NCI-H2227 treated with DMSO at 0.1 percent for 48 hours (cell line): ENCODE results near the gene ACACA.

Experiments used
- DNase-seq: peaks from one replicate; lab custom pipeline; 2025; lab: John Stamatoyannopoulos, UW

Gene ACACA

GRCh38 chr17:37342589-37342988 lies 64.0 kb downstream of the ACACA start:
- no peak for DNase-seq

- DNase-seq, result no peak
Measured at GRCh38 chr17:37340804-37341203, 65.8 kb downstream of the ACACA start.

- no peak for DNase-seq
Measured at GRCh38 chr17:37339321-37339720, 67.3 kb downstream of the ACACA start.

GRCh38 chr17:37338847-37339246 lies 67.8 kb downstream of the ACACA start:
- no peak for DNase-seq

GRCh38 chr17:37327341-37328090 lies 79.1 kb downstream of the ACACA start:
- DNase-seq, result no peak

GRCh38 chr17:37322826-37323561 lies 83.6 kb downstream of the ACACA start:
- DNase-seq, result no peak

- no peak for DNase-seq
Measured at GRCh38 chr17:37322106-37322505, 84.5 kb downstream of the ACACA start.

GRCh38 chr17:37318931-37319594 lies 87.6 kb downstream of the ACACA start:
- no peak for DNase-seq

- no peak for DNase-seq
Measured at GRCh38 chr17:37317867-37318266, 88.8 kb downstream of the ACACA start.

- no peak for DNase-seq
Measured at GRCh38 chr17:37315601-37316000, 91.0 kb downstream of the ACACA start.

GRCh38 chr17:37312137-37312923 lies 94.3 kb downstream of the ACACA start:
- no peak for DNase-seq

GRCh38 chr17:37310940-37311339 lies 95.7 kb downstream of the ACACA start:
- DNase-seq, result no peak

- no peak for DNase-seq
Measured at GRCh38 chr17:37309051-37309450, 97.6 kb downstream of the ACACA start.

- DNase-seq, result no peak
Measured at GRCh38 chr17:37305406-37305905, 101.2 kb downstream of the ACACA start.

- DNase-seq, result no peak
Measured at GRCh38 chr17:37301288-37301687, 105.3 kb downstream of the ACACA start.

GRCh38 chr17:37300683-37301082 lies 106.0 kb downstream of the ACACA start:
- DNase-seq, result no peak

- no peak for DNase-seq
Measured at GRCh38 chr17:37299257-37299980, 107.2 kb downstream of the ACACA start.

- no peak for DNase-seq
Measured at GRCh38 chr17:37295888-37296287, 110.7 kb downstream of the ACACA start.

GRCh38 chr17:37294888-37295287 lies 111.7 kb downstream of the ACACA start:
- no peak for DNase-seq

- DNase-seq, result no peak
Measured at GRCh38 chr17:37293770-37294169, 112.9 kb downstream of the ACACA start.

GRCh38 chr17:37292429-37293139 lies 114.1 kb downstream of the ACACA start:
- no peak for DNase-seq
